HEK293 (cell line): ENCODE data around the gene DNAJC11.
"Not testable (repeated sequence)": the region's sequence is repeated elsewhere in the genome, so short reads cannot be mapped to it uniquely, and the experiment has no call there.

ENCODE experiments used
- CTCF ChIA-PET: fragments of 350-600 bp; formaldehyde crosslinking; extraction: SDS; loops from one replicate; lab custom pipeline; 2021; ENCODE audit warnings: antibody characterized with exemption; lab: Yijun Ruan, JAX
- POLR2A ChIA-PET: fragments of 300-600 bp; formaldehyde crosslinking; extraction: SDS; loops from one replicate; lab custom pipeline; 2020; ENCODE audit warnings: antibody characterized with exemption, inconsistent platforms; lab: Yijun Ruan, JAX
- H3K27ac ChIP-seq: fragments of 200-500 bp; sonication (Bioruptor generic); 2 replicates; pipeline ENCODE4 v1.5.1; 2014; ENCODE audit warnings: low read depth, low read length, control low read depth, inconsistent platforms; ENCODE audit errors: extremely low read depth
- H3K36me3 ChIP-seq, 2 experiments: fragments of 200-500 bp in 1 of 2; sonication (Bioruptor generic) in 1 of 2; 1 replicate in 1 of 2; 2 replicates in 1 of 2; pipeline ENCODE4 v1.5.1; 2014 to 2017; ENCODE audit warnings: inconsistent platforms in 2 of 2, low read length in 2 of 2; ENCODE audit not compliant: control insufficient read depth in 2 of 2, insufficient read depth in 1 of 2
- H3K4me1 ChIP-seq: fragments of 200-500 bp; sonication (Bioruptor generic); 2 replicates; pipeline ENCODE4 v1.5.1; 2014; ENCODE audit warnings: mild to moderate bottlenecking, low read length, inconsistent platforms; ENCODE audit not compliant: control insufficient read depth, insufficient read depth
- H3K4me3 ChIP-seq: 2 replicates; pipeline ENCODE4 v1.5.1; 2011; ENCODE audit warnings: low read depth, mild to moderate bottlenecking, control low read depth, low read length, moderate library complexity
- H3K9me3 ChIP-seq: fragments of 200-500 bp; sonication (Bioruptor generic); 2 replicates; pipeline ENCODE4 v1.5.1; 2014; ENCODE audit warnings: low read depth, low read length, inconsistent platforms; ENCODE audit not compliant: control insufficient read depth, insufficient read depth
- BCL11B ChIP-seq: fragments of 450-650 bp; formaldehyde crosslinking; IDR thresholded peaks from 2 replicates; pipeline ENCODE4 v1.5.1; 2016; ENCODE audit warnings: low read depth, missing biosample characterization, missing genetic modification characterization
- EGR2 ChIP-seq: fragments of 450-650 bp; formaldehyde crosslinking; IDR thresholded peaks from 2 replicates; pipeline ENCODE4 v1.5.1; 2016; ENCODE audit warnings: low read depth, missing biosample characterization, missing genetic modification characterization
- GLIS1 ChIP-seq: fragments of 450-650 bp; formaldehyde crosslinking; IDR thresholded peaks from 2 replicates; pipeline ENCODE4 v1.5.1; 2016; ENCODE audit warnings: missing biosample characterization, missing genetic modification characterization
- KLF1 ChIP-seq: fragments of 450-650 bp; formaldehyde crosslinking; IDR thresholded peaks from 2 replicates; pipeline ENCODE4 v1.5.1; 2016; ENCODE audit warnings: missing biosample characterization, missing genetic modification characterization
- KLF8 ChIP-seq: fragments of 450-650 bp; formaldehyde crosslinking; IDR thresholded peaks from 2 replicates; pipeline ENCODE4 v1.5.1; 2016; ENCODE audit warnings: missing biosample characterization, missing genetic modification characterization
- ZBTB17 ChIP-seq: fragments of 450-650 bp; formaldehyde crosslinking; IDR thresholded peaks from 2 replicates; pipeline ENCODE4 v1.5.1; 2016; ENCODE audit warnings: missing biosample characterization, missing genetic modification characterization
- ZFHX2 ChIP-seq: fragments of 450-650 bp; formaldehyde crosslinking; conservative IDR thresholded peaks from 2 replicates; pipeline ENCODE4 v1.5.1; 2016; ENCODE audit warnings: missing biosample characterization, missing genetic modification characterization
- ZIC2 ChIP-seq: fragments of 450-650 bp; formaldehyde crosslinking; IDR thresholded peaks from 2 replicates; pipeline ENCODE4 v1.5.1; 2016; ENCODE audit warnings: missing biosample characterization, missing genetic modification characterization
- ZNF10 ChIP-seq: fragments of 450-650 bp; formaldehyde crosslinking; IDR thresholded peaks from 2 replicates; pipeline ENCODE4 v1.5.1; 2017; ENCODE audit warnings: missing biosample characterization, missing genetic modification characterization
- ZNF114 ChIP-seq: fragments of 450-650 bp; formaldehyde crosslinking; IDR thresholded peaks from 2 replicates; pipeline ENCODE4 v1.5.0; 2017; ENCODE audit warnings: missing biosample characterization, missing genetic modification characterization
- ZNF138 ChIP-seq: fragments of 450-650 bp; formaldehyde crosslinking; IDR thresholded peaks from 2 replicates; pipeline ENCODE4 v1.5.1; 2016; ENCODE audit warnings: missing biosample characterization, missing genetic modification characterization, borderline replicate concordance
- ZNF175 ChIP-seq: fragments of 450-650 bp; formaldehyde crosslinking; IDR thresholded peaks from 2 replicates; pipeline ENCODE4 v1.5.1; 2016; ENCODE audit warnings: missing biosample characterization, missing genetic modification characterization
- ZNF302 ChIP-seq: fragments of 450-650 bp; formaldehyde crosslinking; IDR thresholded peaks from 2 replicates; pipeline ENCODE4 v1.5.1; 2016; ENCODE audit warnings: missing biosample characterization, missing genetic modification characterization, low read depth
- ZNF404 ChIP-seq: fragments of 450-650 bp; formaldehyde crosslinking; IDR thresholded peaks from 2 replicates; pipeline ENCODE4 v1.5.1; 2017; ENCODE audit warnings: missing biosample characterization, missing genetic modification characterization
- ZNF600 ChIP-seq: fragments of 450-650 bp; formaldehyde crosslinking; IDR thresholded peaks from 2 replicates; pipeline ENCODE4 v1.5.1; 2016; ENCODE audit warnings: missing biosample characterization, missing genetic modification characterization
- ZNF629 ChIP-seq: fragments of 450-650 bp; formaldehyde crosslinking; IDR thresholded peaks from 2 replicates; pipeline ENCODE4 v1.5.1; 2017; ENCODE audit warnings: missing biosample characterization, missing genetic modification characterization
- TF ChIP-seq, protein P1 (sequence below): fragments of 450-650 bp; formaldehyde crosslinking; IDR thresholded peaks from 2 replicates; pipeline ENCODE4 v1.5.1; 2016; ENCODE audit warnings: missing biosample characterization, missing genetic modification characterization
- TF ChIP-seq, protein P2 (sequence below): fragments of 450-650 bp; formaldehyde crosslinking; IDR thresholded peaks from 2 replicates; pipeline ENCODE4 v1.5.1; 2017; ENCODE audit warnings: missing biosample characterization, mild to moderate bottlenecking, missing genetic modification characterization, moderate library complexity
- TF ChIP-seq, protein P3 (sequence below): fragments of 450-650 bp; formaldehyde crosslinking; IDR thresholded peaks from 2 replicates; pipeline ENCODE4 v1.5.1; 2016; ENCODE audit warnings: missing biosample characterization, missing genetic modification characterization
- TF ChIP-seq, protein P4 (sequence below): fragments of 450-650 bp; formaldehyde crosslinking; IDR thresholded peaks from 2 replicates; pipeline ENCODE4 v1.5.1; 2016; ENCODE audit warnings: missing biosample characterization, missing genetic modification characterization, borderline replicate concordance
- TF ChIP-seq, protein P5 (sequence below): fragments of 450-650 bp; formaldehyde crosslinking; IDR thresholded peaks from 2 replicates; pipeline ENCODE4 v1.5.1; 2017; ENCODE audit warnings: missing biosample characterization, missing genetic modification characterization

DNAJC11 gene

DNA sequence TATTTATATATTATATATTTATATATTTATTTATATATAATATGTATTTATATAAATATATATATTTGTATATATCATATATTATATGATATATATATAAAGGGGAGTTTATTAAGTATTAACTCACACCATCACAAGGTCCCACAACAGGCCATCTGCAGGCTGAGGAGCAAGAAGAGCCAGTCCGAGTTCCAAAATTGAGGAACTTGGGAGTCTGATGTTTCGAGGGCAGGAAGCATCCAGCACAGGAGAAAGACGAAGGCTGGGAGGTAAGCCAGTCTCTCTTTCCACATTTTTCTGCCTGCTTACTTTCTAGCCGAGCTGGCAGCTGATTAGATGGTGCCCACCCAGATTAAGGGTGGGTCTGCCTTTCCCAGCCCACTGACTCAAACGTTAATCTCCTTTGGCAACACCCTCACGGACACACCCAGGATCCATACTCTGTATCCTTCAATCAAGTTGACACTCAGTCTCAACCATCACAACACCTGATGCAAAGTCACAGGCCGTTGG, 41.1 kb upstream of the DNAJC11 start:
- not testable (repeated sequence) for H3K4me3 ChIP-seq, H3K9me3 ChIP-seq, H3K27ac ChIP-seq
- POLR2A ChIA-PET, result interaction anchor here (2.4 kb wide), 1 partner anchor 42 kb away, joined by 7 read pairs; the partner anchor contains the start of gene CAMTA1
- TF ChIP-seq ZNF10 (tag by site-specific recombination) (peak; percentile 56; the same call in 1 of the 2 replicates), KLF1 (tag by site-specific recombination) (peak; percentile 84)
- TF ChIP-seq, all 188 proteins: peak for 2; not testable (repeated sequence) for 186
- not testable (repeated sequence) for H3K36me3 ChIP-seq, H3K4me1 ChIP-seq
- CTCF ChIA-PET, result interaction anchor here (0.6 kb wide), 1 partner anchor 363 kb away, joined by 3 read pairs; no protein-coding TSS in a partner anchor

DNA sequence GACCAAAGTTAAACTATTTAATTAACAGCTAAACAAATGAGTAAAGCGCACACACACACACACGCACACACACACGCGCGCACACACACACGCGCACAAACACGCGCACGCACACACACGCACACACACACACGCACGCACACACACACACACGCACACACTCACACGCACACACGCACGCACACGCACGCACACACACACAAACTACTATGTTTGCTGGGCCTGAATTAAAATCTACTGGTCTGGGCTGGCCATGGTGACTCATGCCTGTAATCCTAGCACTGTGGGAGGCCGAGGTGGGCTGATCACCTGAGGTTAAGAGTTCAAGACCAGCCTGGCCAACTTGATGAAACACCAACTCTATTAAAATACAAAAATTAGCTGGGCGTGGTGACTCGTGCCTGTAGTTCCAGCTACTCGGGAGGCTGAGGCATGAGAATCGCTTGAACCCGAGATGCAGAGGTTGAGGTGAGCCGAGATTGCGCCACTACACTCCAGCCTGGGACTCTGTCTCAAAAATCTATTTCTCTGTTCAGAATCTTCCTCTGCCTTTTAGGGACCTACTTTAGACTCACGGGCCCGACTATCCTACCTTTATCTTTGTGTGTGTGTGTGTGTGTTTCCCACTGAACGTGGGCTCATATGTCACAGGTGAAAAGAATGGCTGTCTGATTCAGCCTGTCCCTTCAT, 37.5 kb upstream of the DNAJC11 start:
- H3K4me1 ChIP-seq, result no peaks in the 10 kb centered on the region
- no peak for TF ChIP-seq ZIC2
- TF ChIP-seq, protein P1, sequence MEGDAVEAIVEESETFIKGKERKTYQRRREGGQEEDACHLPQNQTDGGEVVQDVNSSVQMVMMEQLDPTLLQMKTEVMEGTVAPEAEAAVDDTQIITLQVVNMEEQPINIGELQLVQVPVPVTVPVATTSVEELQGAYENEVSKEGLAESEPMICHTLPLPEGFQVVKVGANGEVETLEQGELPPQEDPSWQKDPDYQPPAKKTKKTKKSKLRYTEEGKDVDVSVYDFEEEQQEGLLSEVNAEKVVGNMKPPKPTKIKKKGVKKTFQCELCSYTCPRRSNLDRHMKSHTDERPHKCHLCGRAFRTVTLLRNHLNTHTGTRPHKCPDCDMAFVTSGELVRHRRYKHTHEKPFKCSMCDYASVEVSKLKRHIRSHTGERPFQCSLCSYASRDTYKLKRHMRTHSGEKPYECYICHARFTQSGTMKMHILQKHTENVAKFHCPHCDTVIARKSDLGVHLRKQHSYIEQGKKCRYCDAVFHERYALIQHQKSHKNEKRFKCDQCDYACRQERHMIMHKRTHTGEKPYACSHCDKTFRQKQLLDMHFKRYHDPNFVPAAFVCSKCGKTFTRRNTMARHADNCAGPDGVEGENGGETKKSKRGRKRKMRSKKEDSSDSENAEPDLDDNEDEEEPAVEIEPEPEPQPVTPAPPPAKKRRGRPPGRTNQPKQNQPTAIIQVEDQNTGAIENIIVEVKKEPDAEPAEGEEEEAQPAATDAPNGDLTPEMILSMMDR (tag by site-specific recombination), result no peak
- TF ChIP-seq ZFHX2, result peak; percentile 73
- no peak for TF ChIP-seq ZNF175 (tag by site-specific recombination)
- peak; percentile 40; the same call in 1 of the 2 replicates for TF ChIP-seq EGR2 (tag by site-specific recombination)
- TF ChIP-seq BCL11B (tag by site-specific recombination), result no peak
- TF ChIP-seq, protein P2, sequence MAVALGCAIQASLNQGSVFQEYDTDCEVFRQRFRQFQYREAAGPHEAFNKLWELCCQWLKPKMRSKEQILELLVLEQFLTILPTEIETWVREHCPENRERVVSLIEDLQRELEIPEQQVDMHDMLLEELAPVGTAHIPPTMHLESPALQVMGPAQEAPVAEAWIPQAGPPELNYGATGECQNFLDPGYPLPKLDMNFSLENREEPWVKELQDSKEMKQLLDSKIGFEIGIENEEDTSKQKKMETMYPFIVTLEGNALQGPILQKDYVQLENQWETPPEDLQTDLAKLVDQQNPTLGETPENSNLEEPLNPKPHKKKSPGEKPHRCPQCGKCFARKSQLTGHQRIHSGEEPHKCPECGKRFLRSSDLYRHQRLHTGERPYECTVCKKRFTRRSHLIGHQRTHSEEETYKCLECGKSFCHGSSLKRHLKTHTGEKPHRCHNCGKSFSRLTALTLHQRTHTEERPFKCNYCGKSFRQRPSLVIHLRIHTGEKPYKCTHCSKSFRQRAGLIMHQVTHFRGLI (tag by site-specific recombination), result 0 out of 2 replicates have a peak, but pooled peaks have one; percentile 13
- TF ChIP-seq, protein P3, sequence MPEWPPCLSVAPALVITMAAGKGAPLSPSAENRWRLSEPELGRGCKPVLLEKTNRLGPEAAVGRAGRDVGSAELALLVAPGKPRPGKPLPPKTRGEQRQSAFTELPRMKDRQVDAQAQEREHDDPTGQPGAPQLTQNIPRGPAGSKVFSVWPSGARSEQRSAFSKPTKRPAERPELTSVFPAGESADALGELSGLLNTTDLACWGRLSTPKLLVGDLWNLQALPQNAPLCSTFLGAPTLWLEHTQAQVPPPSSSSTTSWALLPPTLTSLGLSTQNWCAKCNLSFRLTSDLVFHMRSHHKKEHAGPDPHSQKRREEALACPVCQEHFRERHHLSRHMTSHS (tag by site-specific recombination), result no peak
- peak; percentile 24; the same call in 1 of the 2 replicates for TF ChIP-seq KLF8 (tag by site-specific recombination)
- no peak for TF ChIP-seq ZNF600 (tag by site-specific recombination)
- TF ChIP-seq, protein P4, sequence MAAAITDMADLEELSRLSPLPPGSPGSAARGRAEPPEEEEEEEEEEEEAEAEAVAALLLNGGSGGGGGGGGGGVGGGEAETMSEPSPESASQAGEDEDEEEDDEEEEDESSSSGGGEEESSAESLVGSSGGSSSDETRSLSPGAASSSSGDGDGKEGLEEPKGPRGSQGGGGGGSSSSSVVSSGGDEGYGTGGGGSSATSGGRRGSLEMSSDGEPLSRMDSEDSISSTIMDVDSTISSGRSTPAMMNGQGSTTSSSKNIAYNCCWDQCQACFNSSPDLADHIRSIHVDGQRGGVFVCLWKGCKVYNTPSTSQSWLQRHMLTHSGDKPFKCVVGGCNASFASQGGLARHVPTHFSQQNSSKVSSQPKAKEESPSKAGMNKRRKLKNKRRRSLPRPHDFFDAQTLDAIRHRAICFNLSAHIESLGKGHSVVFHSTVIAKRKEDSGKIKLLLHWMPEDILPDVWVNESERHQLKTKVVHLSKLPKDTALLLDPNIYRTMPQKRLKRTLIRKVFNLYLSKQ (tag by site-specific recombination), result no peak
- TF ChIP-seq ZNF629, result peak; percentile 12; the same call in 1 of the 2 replicates
- TF ChIP-seq, protein P5, sequence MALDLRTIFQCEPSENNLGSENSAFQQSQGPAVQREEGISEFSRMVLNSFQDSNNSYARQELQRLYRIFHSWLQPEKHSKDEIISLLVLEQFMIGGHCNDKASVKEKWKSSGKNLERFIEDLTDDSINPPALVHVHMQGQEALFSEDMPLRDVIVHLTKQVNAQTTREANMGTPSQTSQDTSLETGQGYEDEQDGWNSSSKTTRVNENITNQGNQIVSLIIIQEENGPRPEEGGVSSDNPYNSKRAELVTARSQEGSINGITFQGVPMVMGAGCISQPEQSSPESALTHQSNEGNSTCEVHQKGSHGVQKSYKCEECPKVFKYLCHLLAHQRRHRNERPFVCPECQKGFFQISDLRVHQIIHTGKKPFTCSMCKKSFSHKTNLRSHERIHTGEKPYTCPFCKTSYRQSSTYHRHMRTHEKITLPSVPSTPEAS, result peak; percentile 98
- TF ChIP-seq ZNF138 (tag by site-specific recombination), result no peak
- no peak for TF ChIP-seq ZNF404 (tag by site-specific recombination)
- TF ChIP-seq ZBTB17, result 0 out of 2 replicates have a peak, but pooled peaks have one; percentile 27
- TF ChIP-seq ZNF114 (tag by site-specific recombination), result no peak
- no peak for TF ChIP-seq ZNF302 (tag by site-specific recombination)
- TF ChIP-seq GLIS1 (tag by site-specific recombination), result peak; percentile 50
- no peaks in the 10 kb centered on the region for H3K9me3 ChIP-seq
- no peaks in the 10 kb centered on the region for H3K36me3 ChIP-seq
- no peak overlapping the region for H3K27ac ChIP-seq
- no peak overlapping the region for H3K4me3 ChIP-seq
- ChIA-PET CTCF (interaction anchor here (0.5 kb wide), 1 partner anchor 331 kb away, joined by 3 read pairs; no protein-coding TSS in a partner anchor), POLR2A (no interaction called here)
